HL-60 (cell line): Measurements from ENCODE around the gene CELSR2.

Experiments used
- DNase-seq, 2 experiments: peaks; one replicate each; pipeline ENCODE4 v3.0.0-alpha.2; 2010 to 2020; ENCODE audit warnings: low read depth in 1 of 2, low spot score in 1 of 2
- H3K27ac ChIP-seq: fragments of 250-450 bp; sonication (Bioruptor Pico); replicated peaks from 2 replicates; pipeline ENCODE4 v1.5.1; 2020; ENCODE audit warnings: mild to moderate bottlenecking, moderate library complexity
- H3K27me3 ChIP-seq: fragments of 250-450 bp; sonication (Bioruptor Pico); 2 replicates; pipeline ENCODE4 v1.5.1; 2021; ENCODE audit warnings: mild to moderate bottlenecking, moderate library complexity; ENCODE audit not compliant: insufficient read depth, poor library complexity, severe bottlenecking
- H3K4me3 ChIP-seq: replicated peaks from 2 replicates; pipeline ENCODE4 v1.5.1; 2011; ENCODE audit warnings: mild to moderate bottlenecking, control low read depth, low read length; ENCODE audit not compliant: insufficient read depth
- CTCF ChIP-seq: IDR thresholded peaks from one replicate; pipeline ENCODE4 v1.5.1; 2011; ENCODE audit warnings: low read length, control low read depth, inconsistent platforms; ENCODE audit not compliant: insufficient read depth
- GABPA ChIP-seq: IDR thresholded peaks from 2 replicates; pipeline ENCODE4 v1.6.1; 2012; ENCODE audit warnings: low read depth
- POLR2AphosphoS5 ChIP-seq: IDR thresholded peaks from 2 replicates; pipeline ENCODE4 v1.6.1; 2012; ENCODE audit warnings: low read depth
- REST ChIP-seq: IDR thresholded peaks from 2 replicates; pipeline ENCODE4 v1.6.1; 2012; ENCODE audit warnings: low read depth; ENCODE audit not compliant: insufficient replicate concordance
- SPI1 ChIP-seq: IDR thresholded peaks from 2 replicates; pipeline ENCODE4 v1.6.1; 2012; ENCODE audit warnings: low read depth, mild to moderate bottlenecking, borderline replicate concordance

CELSR2 gene

GRCh38 chr1:109242387-109242786 lies 7.0 kb upstream of the CELSR2 start:
- no peak for TF ChIP-seq CTCF
- TF ChIP-seq GABPA = no peak
- TF ChIP-seq POLR2AphosphoS5 = no peak
- no peak for TF ChIP-seq REST
- no peak for TF ChIP-seq SPI1
- no peak overlapping the region for H3K27ac ChIP-seq
- no peak for DNase-seq
- no peaks in the 10 kb centered on the region for H3K27me3 ChIP-seq
- H3K4me3 ChIP-seq = no peak overlapping the region

GRCh38 chr1:109243221-109243620 lies 6.1 kb upstream of the CELSR2 start:
- H3K4me3 ChIP-seq = no peak overlapping the region
- DNase-seq = no peak
- no peaks in the 10 kb centered on the region for H3K27me3 ChIP-seq
- no peak overlapping the region for H3K27ac ChIP-seq
- no peak for TF ChIP-seq GABPA
- TF ChIP-seq REST = no peak
- no peak for TF ChIP-seq POLR2AphosphoS5
- TF ChIP-seq SPI1 = no peak
- TF ChIP-seq CTCF = no peak

GRCh38 chr1:109243860-109244552 lies 5.3 kb upstream of the CELSR2 start:
- Histone ChIP-seq H3K4me3 (no peak overlapping the region), H3K27me3 (no peaks in the 10 kb centered on the region), H3K27ac (no peak overlapping the region)
- TF ChIP-seq REST (no peak), CTCF (no peak), POLR2AphosphoS5 (no peak), SPI1 (no peak), GABPA (no peak)
- DNase-seq = no peak
